SU-DHL-6 (cell line): ENCODE measurements around the gene MRPL22.
A peak's percentile ranks its signal among the peaks of the same experiment; 100 is the strongest.

Source experiments
- H2AFZ ChIP-seq: fragments of 200-600 bp; sonication (generic); 2 replicates; pipeline ENCODE4 v1.6.1; 2014; ENCODE audit warnings: low read depth, mild to moderate bottlenecking, moderate library complexity, mixed read lengths, antibody characterized with exemption, low read length; ENCODE audit not compliant: severe bottlenecking
- H3F3A ChIP-seq: fragments of 200-600 bp; shearing (Covaris generic); 2 replicates; pipeline ENCODE4 v1.6.0; 2016; ENCODE audit warnings: antibody characterized with exemption, mild to moderate bottlenecking; ENCODE audit not compliant: insufficient read depth
- H3K27ac ChIP-seq: fragments of 200-600 bp; sonication (generic); 2 replicates; pipeline ENCODE4 v1.5.1; 2016; ENCODE audit warnings: low read depth, mild to moderate bottlenecking, low read length, moderate library complexity, mixed read lengths
- H3K27me3 ChIP-seq: fragments of 200-600 bp; sonication (generic), shearing (Covaris generic); 2 replicates; pipeline ENCODE4 v1.6.0; 2014; ENCODE audit warnings: mild to moderate bottlenecking, low read length
- H3K36me3 ChIP-seq: fragments of 200-600 bp; sonication (generic); 2 replicates; pipeline ENCODE4 v1.6.1; 2014; ENCODE audit warnings: mild to moderate bottlenecking, low read length, mixed read lengths
- H3K4me2 ChIP-seq: fragments of 300-600, 200-600 bp; shearing (Covaris generic), sonication (generic); 2 replicates; pipeline ENCODE4 v1.6.0; 2014; ENCODE audit warnings: low read length, low read depth, mild to moderate bottlenecking; ENCODE audit not compliant: poor library complexity, severe bottlenecking
- H3K4me3 ChIP-seq: fragments of 200-600 bp; sonication (generic); 2 replicates; pipeline ENCODE4 v1.5.1; 2014; ENCODE audit warnings: antibody characterized with exemption, low read length, mild to moderate bottlenecking, mixed read lengths; ENCODE audit not compliant: insufficient read depth, poor library complexity, severe bottlenecking
- H3K79me2 ChIP-seq: fragments of 200-600 bp; sonication (generic); 2 replicates; pipeline ENCODE4 v1.6.1; 2014; ENCODE audit warnings: mild to moderate bottlenecking, low read length, moderate library complexity; ENCODE audit not compliant: insufficient read depth
- H3K9ac ChIP-seq: fragments of 200-600 bp; sonication (generic); 2 replicates; pipeline ENCODE4 v1.7.0; 2014; ENCODE audit warnings: mild to moderate bottlenecking, low read length
- H3K9me2 ChIP-seq: fragments of 200-600 bp; sonication (generic); replicated peaks from 2 replicates; pipeline ENCODE4 v1.6.1; 2014; ENCODE audit warnings: low read length; ENCODE audit not compliant: insufficient read depth
- H3K9me3 ChIP-seq: fragments of 200-600 bp; sonication (generic); 2 replicates; pipeline ENCODE4 v1.6.1; 2014; ENCODE audit warnings: low read length, mixed read lengths; ENCODE audit not compliant: insufficient read depth
- H4K20me1 ChIP-seq: fragments of 200-600 bp; sonication (generic); 2 replicates; pipeline ENCODE4 v1.6.1; 2014; ENCODE audit warnings: low read depth, mild to moderate bottlenecking, antibody characterized with exemption, low read length, moderate library complexity, mixed read lengths
- CTCF ChIP-seq: fragments of 200-600 bp; sonication (generic); IDR thresholded peaks from one replicate; pipeline ENCODE4 v1.5.1; 2017; ENCODE audit warnings: antibody characterized with exemption, mild to moderate bottlenecking, low read length, moderate library complexity; ENCODE audit not compliant: insufficient read depth, poor library complexity, severe bottlenecking
- EZH2phosphoT487 ChIP-seq: fragments of 200-600 bp; sonication (generic), shearing (Covaris generic); conservative IDR thresholded peaks from 2 replicates; pipeline ENCODE4 v1.6.1; 2018; ENCODE audit warnings: mild to moderate bottlenecking, antibody characterized with exemption, low read length, moderate library complexity, mixed read lengths

Gene MRPL22

GRCh38 chr5:154940772-154941620, at the start of gene MRPL22:
Gene MRPL22 (plus strand): TSS chr5:154941073. CDS start chr5:154941111, 38 bp downstream.
- Histone ChIP-seq H2AFZ (peak within 1 kb of the TSS; percentile 84), H3K9me2 (no peaks in the 10 kb centered on the region), H4K20me1 (peaks cover 1% of the 10 kb centered on the region; the same call in 1 of the 2 replicates), H3K36me3 (0 out of 2 replicates have a peak, but pooled peaks cover under 1% of the 10 kb centered on the region), H3K4me3 (peak within 1 kb of the TSS; percentile 62), H3K4me2 (peak within 1 kb of the TSS; percentile 70), H3K9me3 (no peaks in the 10 kb centered on the region), H3K27me3 (no peaks in the 10 kb centered on the region), H3K9ac (peak within 1 kb of the TSS; percentile 75), H3K27ac (peak within 1 kb of the TSS; percentile 55), H3F3A (peaks cover 15% of the 10 kb centered on the region), H3K79me2 (peaks cover 66% of the 10 kb centered on the region)
- TF ChIP-seq EZH2phosphoT487 (no peak), CTCF (no peak)

DNA sequence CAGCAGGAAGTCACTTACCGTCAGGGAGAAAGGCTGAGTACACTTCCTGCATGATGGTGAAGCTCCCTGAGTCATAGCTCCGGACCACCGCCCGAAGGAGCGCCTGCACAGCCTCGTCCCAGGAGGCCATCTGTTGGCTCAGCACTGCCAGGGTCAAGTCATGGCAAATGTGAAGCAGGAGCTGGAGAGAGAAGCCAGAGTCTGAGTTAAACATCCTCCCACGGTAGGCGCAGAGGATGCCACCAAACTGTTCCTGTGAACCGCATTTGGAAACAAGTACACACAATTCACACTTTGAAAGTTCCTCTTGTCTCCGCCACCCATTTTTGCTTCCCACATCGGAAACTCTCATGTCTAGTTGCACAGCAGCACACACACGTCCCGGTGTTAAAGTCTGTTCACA, 48.5 kb upstream of the MRPL22 start:
- H3K4me3 ChIP-seq, result no peak overlapping the region
- H3K27me3 ChIP-seq, result no peaks in the 10 kb centered on the region
- H3K4me2 ChIP-seq, result no peak overlapping the region
- H3K9ac ChIP-seq, result no peak overlapping the region
- H2AFZ ChIP-seq, result no peak overlapping the region
- H3K36me3 ChIP-seq, result peaks cover 36% of the 10 kb centered on the region
- H3F3A ChIP-seq, result no peaks in the 10 kb centered on the region
- H4K20me1 ChIP-seq, result no peaks in the 10 kb centered on the region
- H3K9me3 ChIP-seq, result no peaks in the 10 kb centered on the region
- H3K79me2 ChIP-seq, result no peaks in the 10 kb centered on the region
- no peaks in the 10 kb centered on the region for H3K9me2 ChIP-seq
- TF ChIP-seq CTCF (no peak), EZH2phosphoT487 (no peak)
- no peak overlapping the region for H3K27ac ChIP-seq

- H3K79me2 ChIP-seq, result no peaks in the 10 kb centered on the region
- H3K27me3 ChIP-seq, result no peaks in the 10 kb centered on the region
- H2AFZ ChIP-seq, result no peak overlapping the region
- TF ChIP-seq CTCF (no peak), EZH2phosphoT487 (no peak)
- no peaks in the 10 kb centered on the region for H3K9me2 ChIP-seq
- no peak overlapping the region for H3K9ac ChIP-seq
- H3K4me2 ChIP-seq, result no peak overlapping the region
- H4K20me1 ChIP-seq, result no peaks in the 10 kb centered on the region
- H3K36me3 ChIP-seq, result peaks cover 27% of the 10 kb centered on the region; the same call in 1 of the 2 replicates
- no peak overlapping the region for H3K4me3 ChIP-seq
- H3K27ac ChIP-seq, result no peak overlapping the region
- H3K9me3 ChIP-seq, result no peaks in the 10 kb centered on the region
- no peaks in the 10 kb centered on the region for H3F3A ChIP-seq
These were observed 47.5 kb upstream of the MRPL22 start for GRCh38 chr5:154893381-154893780.
